ENCODE data around the gene MAGEB6B.

Gene MAGEB6B, protein sequence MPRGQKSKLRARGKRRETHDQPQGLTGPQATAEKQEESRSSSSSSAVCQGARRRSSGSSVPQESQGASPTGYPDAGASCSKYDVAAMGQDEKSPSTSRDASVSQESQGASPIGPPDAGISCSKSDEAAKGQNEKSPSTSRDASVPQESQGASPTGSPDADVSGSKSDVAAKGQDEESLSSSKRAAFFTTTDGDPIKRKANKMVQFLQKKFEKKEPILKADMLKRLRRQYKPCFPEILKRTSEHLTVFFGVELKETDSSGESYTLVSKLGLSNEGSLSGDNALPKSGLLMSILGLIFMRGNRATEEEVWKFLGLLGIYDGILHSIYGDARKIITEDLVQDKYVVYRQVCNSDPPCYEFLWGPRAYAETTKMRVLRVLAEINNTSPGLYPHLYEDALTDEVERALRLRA

DNA sequence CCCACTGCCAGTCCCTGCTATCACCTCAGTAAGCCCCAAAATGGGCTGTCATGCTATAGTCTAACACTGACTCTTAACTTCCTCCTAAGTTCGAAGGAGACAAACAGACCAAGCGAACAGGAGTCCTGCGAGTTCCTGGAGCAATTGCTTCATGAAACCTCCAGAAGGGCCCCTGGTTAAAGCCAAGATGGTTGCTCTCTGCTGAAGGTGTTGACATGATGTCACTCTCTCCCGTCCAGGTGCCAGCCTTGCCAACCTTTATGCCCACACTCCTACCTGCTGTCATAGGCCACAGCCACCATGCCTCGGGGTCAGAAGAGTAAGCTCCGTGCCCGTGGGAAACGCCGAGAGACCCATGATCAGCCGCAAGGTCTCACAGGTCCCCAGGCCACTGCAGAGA lies at the start of gene MAGEB6B:
Gene MAGEB6B, plus strand, starts transcription at position 301 of the 400 bp plus-strand sequence. Its CDS starts 0 bp downstream, at position 301.
- no peaks in the 10 kb centered on the region for H3K36me3 ChIP-seq (ENCODE audit: control insufficient read depth in 2 of 2, insufficient read depth in 1 of 2, low read length in 2 of 2)
- POLR2A ChIA-PET: no interaction called here
- CTCF ChIA-PET: no interaction called here
- TF ChIP-seq, protein P1, sequence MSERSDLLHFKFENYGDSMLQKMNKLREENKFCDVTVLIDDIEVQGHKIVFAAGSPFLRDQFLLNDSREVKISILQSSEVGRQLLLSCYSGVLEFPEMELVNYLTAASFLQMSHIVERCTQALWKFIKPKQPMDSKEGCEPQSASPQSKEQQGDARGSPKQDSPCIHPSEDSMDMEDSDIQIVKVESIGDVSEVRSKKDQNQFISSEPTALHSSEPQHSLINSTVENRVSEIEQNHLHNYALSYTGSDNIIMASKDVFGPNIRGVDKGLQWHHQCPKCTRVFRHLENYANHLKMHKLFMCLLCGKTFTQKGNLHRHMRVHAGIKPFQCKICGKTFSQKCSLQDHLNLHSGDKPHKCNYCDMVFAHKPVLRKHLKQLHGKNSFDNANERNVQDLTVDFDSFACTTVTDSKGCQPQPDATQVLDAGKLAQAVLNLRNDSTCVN (tag by site-specific recombination; optimal IDR thresholded peaks at IDR 0.05): no peak
- TF ChIP-seq ZBTB7A (tag by site-specific recombination; IDR thresholded peaks at IDR 0.05; ENCODE audit: low read depth) (no peak), ZNF776 (tag by site-specific recombination; IDR thresholded peaks at IDR 0.05; ENCODE audit: borderline replicate concordance) (no peak), KLF9 (tag by site-specific recombination; IDR thresholded peaks at IDR 0.05; ENCODE audit: low read depth) (no peak), ZSCAN30 (tag by site-specific recombination; IDR thresholded peaks at IDR 0.05) (no peak), ZNF629 (tag by site-specific recombination; IDR thresholded peaks at IDR 0.05) (no peak), ZNF221 (tag by site-specific recombination; IDR thresholded peaks at IDR 0.05; ENCODE audit: borderline replicate concordance) (no peak), ZNF624 (tag by site-specific recombination; IDR thresholded peaks at IDR 0.05) (no peak), BCL11A (tag by site-specific recombination; IDR thresholded peaks at IDR 0.05; ENCODE audit: low read depth) (no peak)
- TF ChIP-seq, protein P2, sequence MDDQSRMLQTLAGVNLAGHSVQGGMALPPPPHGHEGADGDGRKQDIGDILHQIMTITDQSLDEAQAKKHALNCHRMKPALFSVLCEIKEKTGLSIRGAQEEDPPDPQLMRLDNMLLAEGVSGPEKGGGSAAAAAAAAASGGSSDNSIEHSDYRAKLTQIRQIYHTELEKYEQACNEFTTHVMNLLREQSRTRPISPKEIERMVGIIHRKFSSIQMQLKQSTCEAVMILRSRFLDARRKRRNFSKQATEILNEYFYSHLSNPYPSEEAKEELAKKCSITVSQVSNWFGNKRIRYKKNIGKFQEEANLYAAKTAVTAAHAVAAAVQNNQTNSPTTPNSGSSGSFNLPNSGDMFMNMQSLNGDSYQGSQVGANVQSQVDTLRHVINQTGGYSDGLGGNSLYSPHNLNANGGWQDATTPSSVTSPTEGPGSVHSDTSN (CRISPR knock-in tag; IDR thresholded peaks at IDR 0.05): no peak
- TF ChIP-seq, protein P3, sequence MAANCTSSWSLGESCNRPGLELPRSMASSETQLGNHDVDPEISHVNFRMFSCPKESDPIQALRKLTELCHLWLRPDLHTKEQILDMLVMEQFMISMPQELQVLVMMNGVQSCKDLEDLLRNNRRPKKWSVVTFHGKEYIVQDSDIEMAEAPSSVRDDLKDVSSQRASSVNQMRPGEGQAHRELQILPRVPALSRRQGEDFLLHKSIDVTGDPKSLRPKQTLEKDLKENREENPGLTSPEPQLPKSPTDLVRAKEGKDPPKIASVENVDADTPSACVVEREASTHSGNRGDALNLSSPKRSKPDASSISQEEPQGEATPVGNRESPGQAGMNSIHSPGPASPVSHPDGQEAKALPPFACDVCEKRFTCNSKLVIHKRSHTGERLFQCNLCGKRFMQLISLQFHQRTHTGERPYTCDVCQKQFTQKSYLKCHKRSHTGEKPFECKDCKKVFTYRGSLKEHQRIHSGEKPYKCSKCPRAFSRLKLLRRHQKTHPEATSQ (tag by site-specific recombination; IDR thresholded peaks at IDR 0.05): no peak
- H3K27ac ChIP-seq (ENCODE audit: extremely low read depth, low read depth, low read length): no peak within 1 kb of the TSS
- H3K9me3 ChIP-seq (ENCODE audit: control insufficient read depth, insufficient read depth, low read depth, low read length): no peaks in the 10 kb centered on the region
- no peak within 1 kb of the TSS for H3K4me3 ChIP-seq (ENCODE audit: low read depth, low read length)
- no peaks in the 10 kb centered on the region for H3K4me1 ChIP-seq (ENCODE audit: control insufficient read depth, insufficient read depth, low read length)

DNA sequence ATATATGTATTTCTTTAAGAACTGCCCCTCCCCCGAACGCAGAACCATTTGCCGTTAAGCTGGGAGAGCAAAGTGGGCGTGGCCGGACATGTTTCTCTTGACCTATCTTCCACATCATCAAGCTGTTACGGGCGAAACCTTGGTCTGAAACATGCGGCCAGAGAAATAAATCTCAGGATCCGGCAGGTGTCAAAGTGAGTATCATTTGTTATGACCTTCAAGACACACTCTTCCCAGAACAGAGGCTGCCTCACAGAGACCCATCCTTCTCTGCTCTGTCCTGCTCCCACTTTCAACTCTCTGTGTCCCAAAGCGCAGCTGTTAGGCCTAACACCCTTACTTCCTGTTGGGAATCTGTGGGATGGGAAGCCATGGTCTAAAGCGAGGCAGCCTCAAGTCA lies 22.1 kb upstream of the MAGEB6B start, which contains the start of gene MAGEB18:
Gene MAGEB18, plus strand, starts transcription at position 70 of the 400 bp plus-strand sequence. CDS start 643 bp downstream, outside the sequence.
- POLR2A ChIA-PET: no interaction called here
- Histone ChIP-seq H3K4me3 (ENCODE audit: low read depth, low read length) (no peak within 1 kb of the TSS), H3K36me3 (ENCODE audit: control insufficient read depth in 2 of 2, insufficient read depth in 1 of 2, low read length in 2 of 2) (no peaks in the 10 kb centered on the region), H3K27ac (ENCODE audit: extremely low read depth, low read depth, low read length) (no peak within 1 kb of the TSS), H3K4me1 (ENCODE audit: control insufficient read depth, insufficient read depth, low read length) (no peaks in the 10 kb centered on the region), H3K9me3 (ENCODE audit: control insufficient read depth, insufficient read depth, low read depth, low read length) (no peaks in the 10 kb centered on the region)
- CTCF ChIA-PET: no interaction called here
- no peak for TF ChIP-seq YY2 (tag by site-specific recombination; IDR thresholded peaks at IDR 0.05)
- TF ChIP-seq, protein P4, sequence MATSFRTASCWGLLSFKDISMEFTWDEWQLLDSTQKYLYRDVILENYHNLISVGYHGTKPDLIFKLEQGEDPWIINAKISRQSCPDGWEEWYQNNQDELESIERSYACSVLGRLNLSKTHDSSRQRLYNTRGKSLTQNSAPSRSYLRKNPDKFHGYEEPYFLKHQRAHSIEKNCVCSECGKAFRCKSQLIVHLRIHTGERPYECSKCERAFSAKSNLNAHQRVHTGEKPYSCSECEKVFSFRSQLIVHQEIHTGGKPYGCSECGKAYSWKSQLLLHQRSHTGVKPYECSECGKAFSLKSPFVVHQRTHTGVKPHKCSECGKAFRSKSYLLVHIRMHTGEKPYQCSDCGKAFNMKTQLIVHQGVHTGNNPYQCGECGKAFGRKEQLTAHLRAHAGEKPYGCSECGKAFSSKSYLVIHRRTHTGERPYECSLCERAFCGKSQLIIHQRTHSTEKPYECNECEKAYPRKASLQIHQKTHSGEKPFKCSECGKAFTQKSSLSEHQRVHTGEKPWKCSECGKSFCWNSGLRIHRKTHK (tag by site-specific recombination; IDR thresholded peaks at IDR 0.05): no peak
- no peak for TF ChIP-seq ZNF596 (tag by site-specific recombination; IDR thresholded peaks at IDR 0.05)
- no peak for TF ChIP-seq ZNF555 (tag by site-specific recombination; conservative IDR thresholded peaks at IDR 0.05)
- TF ChIP-seq ZNF146 (tag by site-specific recombination; IDR thresholded peaks at IDR 0.05): no peak
- no peak for TF ChIP-seq SETDB1 (IDR thresholded peaks at IDR 0.05; ENCODE audit: insufficient read length, low read length)
- no peak for TF ChIP-seq ZNF548 (tag by site-specific recombination; IDR thresholded peaks at IDR 0.05)
- TF ChIP-seq ZNF785 (tag by site-specific recombination; IDR thresholded peaks at IDR 0.05): no peak
- TF ChIP-seq, protein P5, sequence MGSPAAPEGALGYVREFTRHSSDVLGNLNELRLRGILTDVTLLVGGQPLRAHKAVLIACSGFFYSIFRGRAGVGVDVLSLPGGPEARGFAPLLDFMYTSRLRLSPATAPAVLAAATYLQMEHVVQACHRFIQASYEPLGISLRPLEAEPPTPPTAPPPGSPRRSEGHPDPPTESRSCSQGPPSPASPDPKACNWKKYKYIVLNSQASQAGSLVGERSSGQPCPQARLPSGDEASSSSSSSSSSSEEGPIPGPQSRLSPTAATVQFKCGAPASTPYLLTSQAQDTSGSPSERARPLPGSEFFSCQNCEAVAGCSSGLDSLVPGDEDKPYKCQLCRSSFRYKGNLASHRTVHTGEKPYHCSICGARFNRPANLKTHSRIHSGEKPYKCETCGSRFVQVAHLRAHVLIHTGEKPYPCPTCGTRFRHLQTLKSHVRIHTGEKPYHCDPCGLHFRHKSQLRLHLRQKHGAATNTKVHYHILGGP (tag by site-specific recombination; IDR thresholded peaks at IDR 0.05): no peak
- no peak for TF ChIP-seq ZNF350 (tag by site-specific recombination; IDR thresholded peaks at IDR 0.05)
- no peak for TF ChIP-seq ZNF23 (tag by site-specific recombination; IDR thresholded peaks at IDR 0.05; ENCODE audit: borderline replicate concordance)
- TF ChIP-seq KLF9 (tag by site-specific recombination; IDR thresholded peaks at IDR 0.05; ENCODE audit: low read depth): no peak
- TF ChIP-seq WT1 (tag by site-specific recombination; IDR thresholded peaks at IDR 0.05): no peak
- no peak for TF ChIP-seq SP7 (tag by site-specific recombination; IDR thresholded peaks at IDR 0.05)
